HG03066 (cell line): ENCODE measurements around the gene SLC10A3.

Experiments used
- ATAC-seq: cut with Tn5 transposase; IDR thresholded peaks from one replicate; pipeline ENCODE4 v1.9.1; 2021; ENCODE audit warnings: low read depth; ENCODE audit not compliant: unreplicated experiment

SLC10A3 gene, protein sequence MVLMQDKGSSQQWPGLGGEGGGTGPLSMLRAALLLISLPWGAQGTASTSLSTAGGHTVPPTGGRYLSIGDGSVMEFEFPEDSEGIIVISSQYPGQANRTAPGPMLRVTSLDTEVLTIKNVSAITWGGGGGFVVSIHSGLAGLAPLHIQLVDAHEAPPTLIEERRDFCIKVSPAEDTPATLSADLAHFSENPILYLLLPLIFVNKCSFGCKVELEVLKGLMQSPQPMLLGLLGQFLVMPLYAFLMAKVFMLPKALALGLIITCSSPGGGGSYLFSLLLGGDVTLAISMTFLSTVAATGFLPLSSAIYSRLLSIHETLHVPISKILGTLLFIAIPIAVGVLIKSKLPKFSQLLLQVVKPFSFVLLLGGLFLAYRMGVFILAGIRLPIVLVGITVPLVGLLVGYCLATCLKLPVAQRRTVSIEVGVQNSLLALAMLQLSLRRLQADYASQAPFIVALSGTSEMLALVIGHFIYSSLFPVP

DNA sequence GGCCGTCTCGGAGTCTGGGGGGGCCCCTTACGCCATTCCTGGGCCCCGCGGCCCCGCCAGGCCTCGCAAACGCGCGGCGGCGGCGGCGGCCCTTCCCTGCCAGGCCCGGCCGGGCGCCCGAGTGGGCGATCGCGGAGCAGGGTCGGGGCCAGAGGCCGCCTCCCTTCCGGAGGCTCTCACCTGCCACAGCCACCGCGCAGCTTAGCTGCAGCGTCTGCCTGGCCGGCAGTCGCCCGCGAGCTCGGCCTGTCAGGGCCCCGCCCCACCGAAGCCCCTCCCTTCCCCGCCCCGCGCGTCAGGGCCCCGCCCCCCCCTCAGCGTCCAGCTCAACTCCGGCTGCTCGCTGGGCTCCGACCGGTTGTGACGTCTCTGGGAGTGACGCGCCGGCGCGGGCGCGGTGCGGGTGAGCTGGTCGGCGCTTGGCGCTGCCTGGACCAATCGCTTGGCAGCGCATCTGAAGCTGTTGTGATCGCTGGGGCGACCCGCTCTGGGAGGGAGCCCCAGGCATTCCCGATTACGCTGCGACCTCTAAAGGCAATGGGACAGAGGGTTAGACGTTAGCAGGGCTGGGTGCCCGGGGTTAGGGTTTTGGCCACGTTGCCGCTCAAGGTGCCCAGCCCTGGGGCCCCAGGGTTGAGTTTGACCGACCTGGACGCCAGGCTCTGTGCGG lies at the start of gene SLC10A3:
TSS of gene SLC10A3 (minus strand) at position 216 of the 670 bp plus-strand sequence. CDS start 1,689 bp downstream, outside the sequence.
- peak; percentile 80 for ATAC-seq

DNA sequence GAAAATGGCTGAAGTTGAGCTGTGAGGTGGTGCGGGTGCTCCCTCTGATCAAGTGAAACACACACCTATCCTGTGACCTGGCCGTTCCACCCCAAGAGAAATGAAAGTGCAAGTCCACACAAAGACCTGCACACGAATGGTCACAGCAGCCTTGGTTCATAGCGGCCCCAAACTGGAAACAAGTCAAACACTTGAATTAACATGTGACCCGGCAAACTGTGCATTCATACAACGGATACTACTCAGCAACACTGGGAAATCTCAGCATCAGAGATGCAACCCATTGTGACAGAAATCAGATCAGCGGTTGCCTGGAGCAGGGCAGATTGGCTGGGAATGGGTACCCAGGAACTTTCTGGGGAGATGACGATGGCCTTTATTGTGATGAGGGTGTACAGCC lies 48.6 kb upstream of the SLC10A3 start:
- no peak for ATAC-seq

DNA sequence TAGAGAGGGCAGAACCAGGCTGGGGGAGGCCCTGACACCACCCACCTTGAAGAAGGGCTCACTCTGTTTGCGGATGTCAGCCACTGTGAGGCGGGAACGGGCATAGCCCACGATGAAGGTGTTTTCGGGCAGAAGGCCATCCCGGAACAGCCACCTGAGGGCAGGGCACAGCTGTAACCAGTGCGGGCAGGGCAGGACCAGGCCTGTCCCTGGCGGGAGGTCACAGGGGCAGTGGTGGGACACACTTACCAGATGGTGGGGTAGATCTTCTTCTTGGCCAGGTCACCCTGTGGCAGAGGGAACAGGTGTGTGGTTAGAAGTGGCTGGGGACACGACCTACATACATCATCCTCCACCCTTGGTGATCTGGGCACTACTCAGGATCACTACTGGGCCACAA lies 45.5 kb upstream of the SLC10A3 start:
- no peak for ATAC-seq

DNA sequence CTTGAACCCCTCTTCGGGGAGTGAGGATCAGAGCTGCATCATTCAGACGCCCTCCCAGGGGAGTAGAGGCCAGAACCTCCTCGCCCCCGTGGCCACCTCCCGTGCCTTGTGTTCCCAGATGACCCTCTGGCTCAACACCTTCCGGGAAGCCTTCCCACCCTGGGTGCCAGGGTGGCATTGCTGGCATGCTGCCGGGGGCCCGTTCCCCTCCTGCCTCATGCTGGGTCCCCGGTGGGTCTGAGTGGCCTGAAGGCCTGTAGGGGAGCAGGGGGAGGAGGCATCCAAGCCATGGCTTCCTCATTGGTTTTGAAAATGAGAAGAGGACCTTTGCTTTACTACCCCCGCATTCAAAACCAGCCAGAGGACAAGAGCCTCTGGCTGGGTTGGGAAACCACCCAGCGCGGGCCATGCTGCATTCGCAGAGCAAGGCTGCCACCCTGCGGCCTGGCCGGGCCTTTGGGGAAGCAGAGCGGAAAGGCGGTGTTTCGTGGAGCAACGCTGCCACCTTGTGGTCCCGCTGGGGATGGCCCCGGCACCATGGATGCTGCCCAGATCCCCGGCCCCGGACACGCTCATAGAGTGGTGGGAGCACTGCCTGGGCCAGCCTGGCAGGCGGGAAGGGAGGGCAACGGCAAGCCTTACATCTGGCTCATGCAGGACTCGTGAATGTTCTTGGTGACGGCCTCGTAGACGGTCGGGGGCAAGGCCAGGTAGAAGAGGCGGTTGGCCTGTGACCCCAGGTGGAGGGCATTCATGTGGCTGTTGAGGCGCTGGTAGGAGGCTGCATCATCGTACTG lies 44.3 kb upstream of the SLC10A3 start:
- ATAC-seq, result peak; percentile 91

DNA sequence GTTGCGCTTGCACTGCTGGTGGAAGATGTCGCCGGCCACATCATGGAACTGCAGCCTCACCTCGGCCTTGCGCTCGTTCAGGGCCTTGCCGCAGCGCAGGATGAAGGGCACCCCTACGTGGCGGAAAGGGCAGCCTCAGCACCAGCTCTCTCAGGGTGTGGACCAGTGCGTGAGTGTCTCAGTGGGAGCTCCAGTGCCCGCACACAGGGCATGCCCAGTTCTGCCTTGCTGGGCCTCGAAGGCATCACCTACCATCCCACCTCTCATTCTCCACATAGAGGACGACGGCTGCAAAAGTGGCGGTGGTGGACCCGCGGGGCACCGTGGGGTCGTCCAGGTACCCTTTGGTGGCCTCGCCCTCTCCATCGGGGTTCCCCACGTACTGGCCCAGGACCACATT lies 42.3 kb upstream of the SLC10A3 start:
- no peak for ATAC-seq

DNA sequence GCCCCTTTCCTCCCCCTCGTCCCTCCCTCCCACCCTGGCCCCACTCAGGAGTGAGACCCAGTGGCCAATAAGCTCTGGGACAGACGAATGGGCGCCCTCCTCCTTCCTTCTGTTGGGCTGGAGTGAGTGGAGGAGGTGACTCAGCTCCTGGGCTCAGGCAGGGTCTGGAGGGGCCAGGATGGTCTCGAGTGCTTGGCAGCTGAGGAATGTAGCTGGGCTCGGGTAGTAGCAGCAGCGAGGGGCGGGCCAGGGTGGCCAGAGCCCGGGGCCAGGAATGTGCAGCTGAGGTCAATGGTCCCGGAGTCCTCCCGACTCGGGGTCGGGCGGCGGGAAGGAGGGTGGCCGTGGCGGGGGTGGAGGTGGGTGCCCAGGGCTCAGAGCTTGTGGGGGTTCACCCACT lies 41.2 kb upstream of the SLC10A3 start:
- no peak for ATAC-seq

DNA sequence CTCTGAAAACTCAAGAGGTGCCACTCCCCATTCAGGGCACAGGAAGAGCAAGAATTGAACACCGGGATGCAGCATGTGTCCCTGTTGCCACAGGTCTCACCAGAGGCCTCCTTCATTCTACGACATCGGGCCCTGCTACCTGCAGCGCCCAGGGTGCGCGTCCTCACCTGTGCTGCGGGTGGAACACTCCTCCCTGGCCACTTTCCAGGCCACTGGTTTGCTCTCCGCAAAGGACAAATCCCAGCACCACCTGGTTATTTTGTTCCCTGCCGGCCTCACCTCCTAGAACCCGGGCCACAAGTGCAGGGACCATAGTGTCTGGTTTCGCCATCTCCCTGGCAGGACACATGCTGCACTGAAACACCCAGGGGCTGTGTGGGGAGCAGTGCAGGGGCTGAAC lies 39.9 kb upstream of the SLC10A3 start:
- ATAC-seq, result no peak

DNA sequence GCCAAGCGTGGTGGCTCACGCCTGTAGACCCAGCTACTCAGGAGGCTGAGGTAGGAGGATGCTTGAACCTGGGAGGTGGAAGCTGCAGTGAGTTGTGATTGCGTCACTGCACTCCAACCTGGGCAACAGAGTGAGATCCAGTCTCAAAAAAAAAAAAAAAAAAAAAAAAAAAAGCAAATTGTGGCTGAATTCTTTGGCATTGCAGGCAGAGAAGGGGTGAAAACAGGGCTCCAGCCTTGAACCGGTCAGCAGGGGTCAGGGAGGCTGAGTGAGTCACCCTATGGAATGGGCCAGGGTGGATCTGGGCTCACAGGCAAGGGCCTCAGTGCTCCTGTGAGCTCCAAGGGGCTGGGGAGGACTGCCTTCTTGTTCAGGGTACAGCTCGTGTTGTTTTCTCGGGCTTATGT lies 38.8 kb upstream of the SLC10A3 start:
- ATAC-seq, result no peak

DNA sequence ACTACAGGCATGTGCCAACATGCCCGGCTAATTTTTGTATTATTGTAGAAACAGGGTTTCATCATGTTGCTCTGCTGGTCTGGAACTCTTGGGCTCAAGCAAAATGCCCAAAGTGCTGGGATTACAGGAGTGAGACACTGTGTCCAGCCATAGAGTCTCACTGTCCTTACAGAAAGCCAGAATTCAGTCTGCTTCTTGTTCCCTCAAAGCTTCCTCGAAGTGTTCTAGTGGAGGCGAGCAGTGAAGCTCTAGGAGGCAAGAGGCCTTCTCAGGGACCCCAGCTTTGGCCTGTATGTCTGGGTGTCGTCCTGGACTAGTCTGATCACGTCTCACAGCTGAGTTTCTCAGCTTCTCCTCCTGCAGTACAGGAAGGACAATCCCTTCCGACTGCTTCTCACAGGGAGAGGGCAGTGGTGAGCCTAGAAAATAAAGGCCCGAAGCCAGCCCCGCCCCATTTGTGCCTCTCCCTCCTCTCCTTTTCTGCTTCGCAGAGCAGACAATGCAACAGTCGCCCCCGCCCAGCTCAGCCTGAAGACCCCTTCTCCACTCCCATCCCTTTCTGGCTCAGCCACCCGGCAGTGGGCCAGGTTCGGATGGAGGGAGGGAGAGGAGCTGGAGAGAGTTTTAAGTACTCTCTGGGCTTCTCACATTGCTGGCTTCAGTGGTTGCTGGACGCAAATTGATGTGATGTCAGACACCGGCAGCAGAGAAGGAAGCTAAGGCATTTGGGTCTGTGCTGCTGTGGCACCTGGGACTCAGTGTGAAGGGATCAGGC lies 36.7 kb upstream of the SLC10A3 start:
- peak; percentile 72 for ATAC-seq

DNA sequence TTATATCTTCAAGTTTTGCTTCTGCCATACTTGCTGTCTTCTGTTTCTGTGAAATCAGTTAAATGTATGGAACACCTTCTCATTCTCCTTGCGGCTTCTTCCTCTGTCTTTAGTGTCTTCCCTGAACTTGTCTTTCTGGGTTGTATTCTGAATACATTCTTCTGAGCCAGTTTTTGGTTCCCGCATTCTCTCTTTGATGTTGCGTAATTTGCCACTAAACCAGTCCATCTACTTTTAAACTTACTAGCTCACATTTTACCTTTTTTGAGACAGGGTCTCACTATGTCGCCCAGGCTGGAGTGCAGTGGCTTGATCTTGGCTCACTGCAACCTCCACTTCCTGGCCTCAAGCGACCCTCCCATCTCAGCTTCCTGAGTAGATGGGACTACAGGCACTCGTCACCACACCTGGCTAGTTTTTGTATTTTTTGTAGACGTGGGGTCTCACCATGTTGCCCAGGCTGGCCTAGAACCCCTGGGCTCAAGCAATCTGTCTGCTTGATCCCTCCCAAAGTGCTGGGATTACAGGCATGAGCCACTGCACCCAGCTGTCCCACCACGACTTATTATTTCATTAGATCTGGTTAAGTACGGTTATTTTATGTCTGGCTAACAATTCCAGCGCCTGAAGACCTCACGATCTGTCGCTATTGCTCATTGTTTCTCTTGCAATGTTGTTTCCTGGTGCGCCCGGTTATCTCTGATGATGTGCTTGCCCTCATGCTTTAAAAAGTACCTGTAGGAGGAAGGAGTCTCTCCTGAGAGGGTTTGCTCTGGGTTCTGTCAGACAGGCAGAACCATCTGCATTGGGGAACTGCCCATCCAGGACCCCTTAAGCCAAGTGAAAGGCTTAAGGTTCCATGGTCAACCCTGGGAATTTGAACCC lies 35.4 kb upstream of the SLC10A3 start:
- no peak for ATAC-seq

DNA sequence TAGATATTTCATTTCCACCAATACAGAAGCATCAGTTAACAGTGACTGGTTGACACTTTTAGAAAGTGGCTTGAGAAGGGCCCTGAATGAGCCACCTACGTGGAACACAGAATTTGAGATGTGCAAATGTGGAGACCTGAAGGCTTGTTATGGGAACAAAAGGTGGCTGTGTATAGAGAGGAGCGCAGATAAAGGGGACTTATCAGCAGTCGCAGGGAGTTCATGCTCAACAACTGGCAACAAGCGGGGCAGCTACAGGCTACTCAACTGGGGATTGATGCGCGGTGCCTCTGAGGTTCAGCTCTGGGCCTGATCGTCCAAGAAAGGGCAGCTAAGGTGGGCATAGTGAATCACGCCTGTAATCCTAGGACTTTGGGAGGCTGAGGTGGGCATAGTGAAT lies 29.0 kb upstream of the SLC10A3 start:
- ATAC-seq, result no peak

DNA sequence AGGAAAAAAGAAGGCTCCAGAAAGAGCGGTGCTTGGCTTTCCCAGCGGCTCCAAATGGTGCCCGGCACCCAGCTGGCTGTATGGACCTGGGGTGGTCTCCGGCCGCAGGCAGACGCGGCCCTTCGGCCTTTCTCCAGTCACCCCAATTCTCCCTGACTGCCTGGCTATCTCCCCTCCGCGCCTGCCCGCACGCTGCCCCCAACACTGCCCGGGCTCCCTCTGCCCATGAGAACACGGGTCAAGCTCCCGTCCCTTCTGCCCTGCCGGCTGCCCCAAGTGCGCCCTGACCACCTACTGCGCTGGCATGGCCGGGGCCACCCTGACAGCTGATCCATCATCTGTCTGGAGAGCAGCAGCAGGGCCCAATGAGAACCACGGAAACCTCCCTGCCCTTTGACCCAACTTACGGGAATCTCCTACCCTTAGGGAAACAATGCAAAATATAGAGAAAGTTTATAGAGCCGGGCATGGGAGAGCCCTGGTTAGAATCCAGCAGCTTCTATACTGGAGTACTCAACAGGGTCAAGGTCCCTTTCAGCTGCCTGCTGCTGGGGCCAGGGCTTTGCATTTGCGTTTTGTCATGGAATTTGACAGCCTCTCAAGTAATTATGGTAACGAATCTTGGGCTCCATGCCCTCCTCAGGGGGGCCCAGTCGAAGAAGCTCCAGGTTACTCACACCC lies 26.8 kb upstream of the SLC10A3 start:
- ATAC-seq, result no peak

DNA sequence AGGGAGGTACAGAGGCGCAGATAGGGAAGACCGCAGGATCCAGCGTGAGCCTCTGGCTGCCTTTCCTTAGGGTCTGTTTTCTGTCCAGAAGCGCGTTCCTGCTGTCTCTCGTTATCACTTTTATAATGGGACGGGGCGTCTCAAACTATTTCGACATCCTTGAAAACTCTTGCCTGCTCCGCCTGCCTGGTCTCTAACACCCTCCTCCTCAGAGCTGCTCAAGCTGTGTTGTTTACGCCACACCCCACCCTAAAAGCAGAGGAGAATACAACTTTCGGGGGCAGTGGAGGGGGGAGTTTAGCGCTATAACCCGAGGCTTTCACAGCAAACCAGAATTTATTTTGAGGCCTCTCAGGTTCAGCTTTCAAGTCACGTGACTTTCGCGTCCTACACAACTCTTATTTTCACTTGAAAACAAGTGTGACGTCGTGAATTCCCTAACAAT lies 26.2 kb upstream of the SLC10A3 start:
- ATAC-seq, result no peak

DNA sequence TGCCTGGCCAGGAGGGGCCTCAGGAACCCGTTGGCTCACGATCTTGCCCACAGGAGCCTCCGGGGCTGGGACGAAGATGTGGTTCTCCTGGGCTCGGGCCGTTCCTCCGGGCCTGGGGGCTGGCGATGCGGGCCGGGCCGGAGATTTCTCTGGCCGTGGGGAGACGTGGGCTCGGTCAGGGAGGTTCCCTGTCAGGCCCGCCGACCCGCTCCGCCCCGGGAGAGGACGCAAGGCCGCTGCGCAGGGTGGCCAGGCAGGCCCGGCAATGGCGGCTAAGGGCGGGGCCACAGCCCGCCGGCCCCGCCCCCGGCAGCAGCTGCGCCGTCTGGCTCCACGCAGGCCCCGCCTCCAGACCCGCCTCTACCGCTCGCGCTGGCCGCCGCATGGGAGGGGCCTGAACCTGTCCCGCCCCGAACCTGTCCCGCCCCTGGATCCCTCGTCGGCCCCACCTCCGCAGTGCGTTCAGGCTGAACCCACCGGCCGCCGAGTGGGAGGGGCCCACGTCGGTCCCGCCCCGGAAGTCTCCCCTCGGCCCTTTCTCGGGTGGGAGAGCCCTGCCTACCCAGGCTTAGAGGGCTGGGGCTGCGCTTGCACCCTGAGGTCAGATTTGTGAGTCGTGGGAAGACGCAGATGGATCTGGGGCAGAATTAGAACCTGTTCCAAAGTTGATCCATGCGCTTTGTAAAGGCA lies 25.7 kb upstream of the SLC10A3 start, which contains the start of gene FAM3A:
TSS of gene FAM3A (minus strand) at position 267 of the 690 bp plus-strand sequence. CDS start 460 bp downstream, outside the sequence.
- peak; percentile 84 for ATAC-seq

DNA sequence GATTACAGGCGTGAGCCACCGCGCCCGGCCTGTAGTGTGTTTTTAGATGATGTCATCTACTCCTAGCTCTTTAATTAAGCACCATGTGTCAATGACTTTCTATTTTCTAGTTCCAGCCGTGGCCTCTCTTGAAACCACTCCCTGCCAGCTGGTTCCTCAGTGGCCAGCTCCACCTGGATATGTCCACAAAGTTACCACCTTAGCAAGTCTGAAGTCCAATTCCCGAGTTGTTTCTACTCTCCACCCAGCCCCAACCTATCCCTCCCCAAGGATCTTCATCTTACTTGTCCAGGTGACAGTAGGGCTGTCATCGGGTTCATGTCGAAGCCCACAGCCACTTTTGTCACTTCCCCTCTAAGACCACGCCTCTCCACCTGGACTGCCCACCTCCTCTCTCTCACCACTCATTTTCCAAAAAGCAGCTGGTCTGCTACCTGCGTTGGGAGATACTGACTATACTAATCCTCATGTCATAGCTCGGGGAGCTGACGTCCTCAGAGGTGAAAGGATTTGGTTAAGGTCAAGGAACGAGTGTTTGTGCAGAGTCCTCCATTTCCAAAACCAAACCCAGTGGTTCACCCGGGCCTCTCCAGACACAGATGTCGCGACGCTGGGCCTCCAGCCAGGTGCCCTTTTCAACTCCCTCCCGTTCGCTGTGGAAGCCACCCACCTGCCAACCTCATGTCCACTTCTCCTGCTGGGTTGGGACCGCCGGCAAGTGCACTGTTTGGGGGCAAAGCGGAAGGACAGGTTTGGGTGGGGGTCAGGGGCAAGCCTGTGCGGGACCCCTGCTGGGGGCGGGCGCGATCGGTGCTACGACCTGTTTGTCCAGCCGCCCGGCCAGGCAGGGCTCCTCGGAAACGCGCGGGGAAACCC lies 24.9 kb upstream of the SLC10A3 start:
- no peak for ATAC-seq

DNA sequence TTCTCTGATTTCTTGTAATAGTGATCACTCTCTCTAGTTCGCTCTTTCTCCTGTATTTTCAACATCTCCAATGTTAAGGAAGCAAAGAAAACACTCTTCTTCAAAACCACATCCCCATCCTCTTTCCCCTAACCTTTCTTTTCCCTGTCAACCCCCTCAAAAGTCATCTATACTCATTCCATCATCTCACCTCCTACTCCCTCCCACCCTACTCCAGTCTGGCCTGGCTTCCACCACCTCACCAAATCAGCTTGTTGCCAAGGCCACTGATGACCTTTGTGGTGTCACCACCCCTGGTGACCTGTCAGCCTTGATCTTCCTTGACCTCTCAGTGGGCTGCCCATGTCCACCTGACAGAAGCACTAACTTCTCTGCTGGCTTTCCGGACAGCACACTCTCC lies 23.3 kb upstream of the SLC10A3 start:
- ATAC-seq, result no peak
